Middle frontal gyrus (tissue), 1 donor: ENCODE measurements around the gene DNAJB14.
"Not testable (repeated sequence)": the region's sequence is repeated elsewhere in the genome, so short reads cannot be mapped to it uniquely, and the experiment has no call there.

Experiments
- DNase-seq: peaks from one replicate; pipeline ENCODE4 v3.0.0-alpha.2; 2015; ENCODE audit warnings: low spot score; ENCODE audit errors: extremely low spot score

The DNAJB14 gene

GRCh38 chr4:99946356-99947189 lies at the start of gene DNAJB14:
DNAJB14 (minus strand) TSS chr4:99946618; CDS start chr4:99946571, 47 bp downstream.
- peak; percentile 43 for DNase-seq

GRCh38 chr4:99991741-99992140 lies 45.3 kb upstream of the DNAJB14 start:
- DNase-seq, result no peak

GRCh38 chr4:99987681-99988080 lies 41.3 kb upstream of the DNAJB14 start:
- DNase-seq, result no peak

GRCh38 chr4:99986792-99987191 lies 40.4 kb upstream of the DNAJB14 start:
- DNase-seq, result no peak

- no peak for DNase-seq
These were observed 37.0 kb upstream of the DNAJB14 start for GRCh38 chr4:99983289-99983943.

- DNase-seq, result no peak
These were observed 33.5 kb upstream of the DNAJB14 start for GRCh38 chr4:99979872-99980271.

GRCh38 chr4:99971453-99972111 lies 25.2 kb upstream of the DNAJB14 start:
- no peak for DNase-seq

GRCh38 chr4:99968330-99968729 lies 21.9 kb upstream of the DNAJB14 start:
- DNase-seq, result no peak

GRCh38 chr4:99966692-99967091 lies 20.3 kb upstream of the DNAJB14 start:
- no peak for DNase-seq

GRCh38 chr4:99965674-99966350 lies 19.4 kb upstream of the DNAJB14 start:
- no peak for DNase-seq

GRCh38 chr4:99965173-99965572 lies 18.8 kb upstream of the DNAJB14 start:
- DNase-seq, result no peak

GRCh38 chr4:99961711-99962110 lies 15.3 kb upstream of the DNAJB14 start:
- no peak for DNase-seq

GRCh38 chr4:99960648-99961047 lies 14.2 kb upstream of the DNAJB14 start:
- DNase-seq, result no peak

- not testable (repeated sequence) for DNase-seq
These were observed 11.8 kb upstream of the DNAJB14 start for GRCh38 chr4:99958207-99958606.

GRCh38 chr4:99950913-99951254 lies 4.5 kb upstream of the DNAJB14 start:
- DNase-seq, result no peak

- peak; percentile 95 for DNase-seq
These were observed 3.8 kb upstream of the DNAJB14 start, which contains the start of gene H2AZ1 for GRCh38 chr4:99949999-99950912. H2AZ1 (minus strand) TSS chr4:99950275; CDS start chr4:99950170, 105 bp downstream.

GRCh38 chr4:99949034-99949998 lies 2.9 kb upstream of the DNAJB14 start:
- peak; percentile 89 for DNase-seq

- no peak for DNase-seq
These were observed 1.2 kb upstream of the DNAJB14 start for GRCh38 chr4:99947608-99948007.

- DNase-seq, result no peak
These were observed 766 bp upstream of the DNAJB14 start for GRCh38 chr4:99947190-99947578.
